ACC112 (cell line): ENCODE measurements around the gene CCDC14.

Source experiments
- H2AFZ ChIP-seq: fragments of 200-600 bp; sonication (generic); one replicate; pipeline ENCODE4 v1.6.0; 2017; ENCODE audit warnings: antibody characterized with exemption, low read length; ENCODE audit not compliant: unreplicated experiment
- H3K27ac ChIP-seq: fragments of 200-600 bp; sonication (generic); 2 replicates; pipeline ENCODE4 v1.5.1; 2014; ENCODE audit warnings: low read depth, mild to moderate bottlenecking, antibody characterized with exemption, low read length, moderate library complexity
- H3K27me3 ChIP-seq: fragments of 200-600 bp; sonication (generic); 2 replicates; pipeline ENCODE4 v1.6.1; 2014; ENCODE audit warnings: mild to moderate bottlenecking, antibody characterized with exemption, low read length, moderate library complexity, mixed read lengths; ENCODE audit not compliant: insufficient read depth
- H3K36me3 ChIP-seq: fragments of 200-600 bp; sonication (generic); 2 replicates; pipeline ENCODE4 v1.6.1; 2016; ENCODE audit warnings: mild to moderate bottlenecking, antibody characterized with exemption, low read length, moderate library complexity, mixed read lengths; ENCODE audit not compliant: insufficient read depth
- H3K4me1 ChIP-seq: fragments of 200-600 bp; sonication (generic); one replicate; pipeline ENCODE4 v1.6.1; 2016; ENCODE audit warnings: low read length, mixed read lengths; ENCODE audit not compliant: insufficient read depth, unreplicated experiment, control insufficient read depth
- H3K4me3 ChIP-seq: fragments of 200-600 bp; sonication (generic); 2 replicates; pipeline ENCODE4 v1.5.1; 2014; ENCODE audit warnings: mild to moderate bottlenecking, low read depth, low read length
- H3K79me2 ChIP-seq: fragments of 200-600 bp; sonication (generic); one replicate; pipeline ENCODE4 v1.6.0; 2016; ENCODE audit warnings: low read length; ENCODE audit not compliant: control insufficient read depth, unreplicated experiment, insufficient read depth

The CCDC14 gene

DNA sequence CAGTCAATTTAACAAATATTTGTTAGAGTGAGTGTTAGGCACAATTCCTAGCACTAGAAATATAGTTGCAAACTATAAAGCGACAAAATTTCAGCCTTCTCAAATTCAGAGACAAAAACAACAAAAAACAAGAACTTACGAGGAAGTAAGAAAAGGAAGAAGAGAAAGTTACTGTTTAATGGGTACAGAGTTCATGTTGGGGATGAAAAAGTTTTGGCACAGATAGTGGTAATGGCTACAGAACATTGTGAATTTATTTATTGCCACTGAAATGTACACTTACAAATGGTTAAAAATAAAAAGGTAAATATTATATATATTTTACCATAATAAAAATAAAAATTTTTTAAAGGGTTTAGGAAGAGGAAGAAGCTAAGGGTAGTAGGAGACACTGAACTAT lies 21.3 kb downstream of the CCDC14 start:
- H3K27me3 ChIP-seq: no peaks in the 10 kb centered on the region
- no peak overlapping the region for H3K4me3 ChIP-seq
- H3K4me1 ChIP-seq: no peaks in the 10 kb centered on the region
- H3K27ac ChIP-seq: no peak overlapping the region
- peaks cover 16% of the 10 kb centered on the region; the same call in 1 of the 2 replicates for H3K36me3 ChIP-seq
- H3K79me2 ChIP-seq: no peaks in the 10 kb centered on the region
- no peak overlapping the region for H2AFZ ChIP-seq

DNA sequence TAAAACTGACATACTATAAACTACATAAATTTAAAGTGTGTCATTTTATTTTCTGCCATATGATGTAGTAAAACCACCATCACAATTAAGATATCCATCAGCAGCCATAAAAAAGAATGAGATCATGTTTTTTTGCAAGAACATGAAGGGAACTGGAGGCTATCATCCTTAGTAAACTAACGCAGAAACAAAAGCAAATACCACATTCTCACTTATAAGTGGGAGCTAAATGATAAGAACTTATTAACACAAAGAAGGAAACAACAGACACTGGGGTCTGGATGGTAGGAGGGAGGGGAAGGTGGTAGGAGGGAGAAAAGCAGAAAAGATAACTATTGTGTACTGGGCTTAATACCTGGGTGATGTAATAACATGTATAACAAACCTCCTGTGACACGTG lies 24.6 kb downstream of the CCDC14 start:
- no peaks in the 10 kb centered on the region for H3K79me2 ChIP-seq
- no peaks in the 10 kb centered on the region for H3K4me1 ChIP-seq
- H3K36me3 ChIP-seq: peaks cover 15% of the 10 kb centered on the region
- H2AFZ ChIP-seq: no peak overlapping the region
- H3K27ac ChIP-seq: no peak overlapping the region
- no peak overlapping the region for H3K4me3 ChIP-seq
- no peaks in the 10 kb centered on the region for H3K27me3 ChIP-seq

DNA sequence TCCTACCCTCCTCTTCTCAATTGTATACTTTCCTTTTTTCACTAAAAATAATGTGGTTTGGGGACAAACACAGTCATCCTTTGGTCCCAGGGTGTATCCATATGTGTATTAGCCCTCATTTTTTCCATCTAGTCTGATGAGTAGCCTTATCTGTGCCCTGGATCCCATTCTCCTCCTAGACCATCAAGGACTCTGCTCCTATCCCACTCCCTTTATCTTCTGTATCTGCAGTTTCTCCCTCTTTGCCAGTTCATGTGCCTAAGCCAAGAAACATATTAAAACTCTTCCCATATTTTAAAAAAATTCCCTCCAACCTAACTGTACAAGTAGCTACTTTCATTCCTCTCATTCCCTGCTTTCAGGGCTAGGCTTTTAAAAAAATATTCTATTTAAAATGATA lies 25.2 kb downstream of the CCDC14 start:
- Histone ChIP-seq H3K4me1 (no peaks in the 10 kb centered on the region), H3K27me3 (no peaks in the 10 kb centered on the region), H3K27ac (no peak overlapping the region), H3K4me3 (no peak overlapping the region), H2AFZ (no peak overlapping the region), H3K79me2 (no peaks in the 10 kb centered on the region), H3K36me3 (peaks cover 20% of the 10 kb centered on the region)

DNA sequence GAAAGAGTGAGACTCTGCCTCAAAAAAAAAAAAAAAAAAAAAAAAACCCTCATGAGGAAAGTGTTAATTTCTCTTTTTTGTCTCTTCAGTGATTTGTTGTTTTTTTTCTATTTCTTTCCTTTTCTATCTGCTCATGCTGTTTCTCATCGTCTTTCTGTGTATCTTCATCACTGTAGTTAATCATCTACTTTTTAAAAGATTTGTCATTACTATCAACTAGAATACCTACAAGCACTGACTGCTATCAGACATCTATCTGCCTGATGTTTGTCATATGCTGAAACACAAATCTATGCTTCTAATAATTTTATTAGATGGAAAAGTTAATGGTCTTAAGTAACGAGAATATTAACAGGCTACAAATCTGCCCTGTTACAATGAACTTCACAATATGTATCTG lies 26.8 kb downstream of the CCDC14 start:
- Histone ChIP-seq H3K36me3 (peaks cover 20% of the 10 kb centered on the region), H3K4me3 (no peak overlapping the region), H3K4me1 (no peaks in the 10 kb centered on the region), H3K27ac (no peak overlapping the region), H3K79me2 (no peaks in the 10 kb centered on the region), H2AFZ (no peak overlapping the region), H3K27me3 (no peaks in the 10 kb centered on the region)

DNA sequence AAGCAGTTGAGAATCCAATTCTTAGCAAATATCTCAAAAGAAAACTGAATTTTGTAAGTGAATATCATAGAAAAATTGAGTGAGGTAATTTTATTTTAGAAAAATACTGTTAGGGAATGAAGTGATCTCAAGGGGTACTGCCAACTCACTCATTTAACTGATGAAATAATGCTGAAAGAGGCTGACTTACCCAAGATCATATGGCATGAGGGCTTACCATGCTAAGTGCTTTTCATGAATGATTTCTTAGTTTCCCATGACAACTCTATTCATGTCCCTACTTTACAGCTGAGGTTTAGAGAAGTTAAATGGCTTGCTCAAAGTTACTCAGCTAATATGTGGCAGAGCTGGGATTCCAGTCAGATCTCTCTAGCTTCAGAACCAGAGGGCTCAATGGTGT lies 30.6 kb downstream of the CCDC14 start:
- Histone ChIP-seq H3K36me3 (peaks cover 17% of the 10 kb centered on the region), H3K4me1 (no peaks in the 10 kb centered on the region), H3K79me2 (no peaks in the 10 kb centered on the region), H2AFZ (no peak overlapping the region), H3K27me3 (no peaks in the 10 kb centered on the region), H3K27ac (no peak overlapping the region), H3K4me3 (no peak overlapping the region)

DNA sequence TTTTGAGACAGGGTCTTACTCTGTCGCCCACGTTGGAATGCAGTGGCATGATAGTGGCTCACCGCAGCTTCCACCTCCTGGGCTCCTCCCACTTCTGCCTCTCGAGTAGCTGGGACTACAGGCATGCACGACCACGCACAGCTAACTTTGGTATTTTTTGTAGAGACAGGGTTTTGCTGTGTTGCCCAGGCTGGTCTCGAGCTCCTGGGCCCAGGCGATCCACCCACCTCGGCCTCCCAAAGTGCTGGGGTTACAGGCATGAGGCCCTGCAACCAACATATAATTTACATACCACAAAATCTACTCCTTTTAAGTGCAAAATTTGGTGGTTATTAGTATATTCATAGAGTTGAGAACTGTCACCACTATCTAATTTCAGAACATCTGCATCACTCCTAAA lies 31.7 kb downstream of the CCDC14 start:
- Histone ChIP-seq H2AFZ (no peak overlapping the region), H3K4me1 (no peaks in the 10 kb centered on the region), H3K79me2 (no peaks in the 10 kb centered on the region), H3K27me3 (no peaks in the 10 kb centered on the region), H3K36me3 (peaks cover 17% of the 10 kb centered on the region), H3K4me3 (no peak overlapping the region), H3K27ac (no peak overlapping the region)

DNA sequence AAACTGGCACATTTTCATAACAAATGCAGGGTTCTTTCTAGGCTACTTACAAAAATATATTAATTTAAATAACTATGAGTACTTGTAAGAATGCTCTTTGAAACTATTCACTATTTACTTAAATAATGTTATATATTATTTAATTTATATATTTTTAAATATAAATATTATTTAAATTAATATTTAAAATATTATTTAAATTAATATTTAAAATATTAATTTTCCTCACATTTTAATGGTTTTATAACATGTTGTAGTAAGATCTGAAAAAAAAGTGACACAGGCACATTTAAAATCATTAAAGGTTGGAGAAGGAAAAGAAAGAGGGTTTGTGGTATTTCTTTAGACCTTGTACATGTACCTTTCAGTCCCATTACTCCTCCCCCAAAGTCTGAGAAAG lies 34.6 kb downstream of the CCDC14 start:
- H3K4me3 ChIP-seq: no peak overlapping the region
- H3K36me3 ChIP-seq: peaks cover 36% of the 10 kb centered on the region
- H3K27me3 ChIP-seq: no peaks in the 10 kb centered on the region
- H3K79me2 ChIP-seq: no peaks in the 10 kb centered on the region
- H2AFZ ChIP-seq: no peak overlapping the region
- H3K4me1 ChIP-seq: no peaks in the 10 kb centered on the region
- no peak overlapping the region for H3K27ac ChIP-seq

DNA sequence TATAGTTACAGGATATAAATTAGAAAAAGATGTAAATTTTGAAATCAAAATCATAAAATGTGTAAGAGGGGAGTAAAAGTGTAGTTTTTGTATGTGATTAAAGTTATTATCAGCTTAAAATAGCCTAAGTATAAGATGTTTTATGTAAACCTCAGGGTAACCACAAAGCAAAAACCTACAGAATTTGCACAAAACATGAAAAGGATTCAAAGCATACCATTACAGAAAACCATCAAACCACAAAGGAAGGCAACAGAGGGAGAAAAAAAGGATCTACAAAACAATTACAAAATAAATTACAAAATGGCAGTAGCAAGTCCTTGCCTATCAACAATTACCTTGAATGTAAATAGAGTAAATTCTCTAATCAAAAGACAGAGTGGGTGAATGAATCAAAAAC lies 40.2 kb downstream of the CCDC14 start:
- H3K4me3 ChIP-seq: no peak overlapping the region
- no peaks in the 10 kb centered on the region for H3K79me2 ChIP-seq
- H3K27me3 ChIP-seq: no peaks in the 10 kb centered on the region
- H3K4me1 ChIP-seq: no peaks in the 10 kb centered on the region
- no peak overlapping the region for H3K27ac ChIP-seq
- peaks cover 45% of the 10 kb centered on the region for H3K36me3 ChIP-seq
- H2AFZ ChIP-seq: no peak overlapping the region

DNA sequence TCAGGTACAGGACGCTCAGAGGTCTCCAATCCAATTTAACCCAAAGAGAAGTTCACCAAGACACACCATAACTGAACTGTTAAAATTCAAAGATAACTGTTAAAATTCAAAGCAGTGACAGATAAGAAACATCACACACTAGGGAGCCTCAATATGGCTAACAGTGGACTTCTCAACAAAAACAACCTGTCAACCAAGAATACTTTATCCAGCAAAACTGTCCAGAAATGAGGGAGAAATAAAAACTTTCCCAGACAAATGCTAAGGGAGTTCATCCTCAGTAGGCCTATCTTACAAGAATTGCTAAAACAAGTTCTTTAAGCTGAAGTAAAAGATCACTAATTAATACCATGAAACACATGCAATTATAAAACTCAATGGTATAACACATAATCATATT lies 40.6 kb downstream of the CCDC14 start:
- H3K27me3 ChIP-seq: no peaks in the 10 kb centered on the region
- peaks cover 45% of the 10 kb centered on the region for H3K36me3 ChIP-seq
- no peak overlapping the region for H3K27ac ChIP-seq
- H2AFZ ChIP-seq: no peak overlapping the region
- H3K79me2 ChIP-seq: no peaks in the 10 kb centered on the region
- no peaks in the 10 kb centered on the region for H3K4me1 ChIP-seq
- no peak overlapping the region for H3K4me3 ChIP-seq

DNA sequence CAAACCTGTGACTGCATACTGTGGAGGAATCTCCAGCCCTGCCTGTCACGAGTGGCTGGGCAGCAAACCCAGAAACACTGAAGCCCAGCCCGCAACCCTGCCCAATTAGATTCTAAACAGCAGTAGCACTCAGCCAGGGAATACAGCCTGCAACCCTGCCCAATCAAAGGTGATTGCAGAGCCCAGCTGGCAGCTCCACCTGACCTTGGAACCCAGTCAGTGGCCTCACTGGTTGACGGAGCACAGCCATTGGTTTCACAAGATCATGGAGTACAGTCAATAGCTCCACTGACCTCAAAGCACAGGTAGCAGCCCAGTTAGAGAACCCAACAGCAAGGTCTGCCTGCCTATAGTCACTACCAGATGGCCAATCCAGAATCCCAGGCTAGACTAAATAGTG lies 41.7 kb downstream of the CCDC14 start:
- Histone ChIP-seq H3K79me2 (no peaks in the 10 kb centered on the region), H2AFZ (no peak overlapping the region), H3K36me3 (peaks cover 45% of the 10 kb centered on the region), H3K27ac (no peak overlapping the region), H3K4me3 (no peak overlapping the region), H3K4me1 (no peaks in the 10 kb centered on the region), H3K27me3 (no peaks in the 10 kb centered on the region)

DNA sequence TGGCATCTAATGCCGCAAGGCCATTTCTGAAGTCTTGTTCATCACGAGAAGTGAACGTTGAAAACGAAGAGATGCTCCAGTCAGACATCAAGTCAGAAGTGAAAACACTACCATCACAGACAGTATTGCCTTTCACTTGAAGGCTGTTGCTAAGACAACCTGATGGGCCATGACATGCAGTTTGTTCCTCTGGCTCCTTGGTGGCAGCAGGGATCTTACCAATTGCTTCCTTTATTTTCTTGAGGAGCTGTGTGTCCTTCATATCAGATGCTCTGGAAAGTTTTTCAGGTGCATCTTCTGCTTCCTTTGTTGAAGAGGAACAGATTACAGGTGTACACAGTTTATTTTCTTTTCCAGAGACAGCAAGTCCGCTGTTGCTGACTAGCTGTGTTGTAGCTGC lies 46.2 kb downstream of the CCDC14 start:
- Histone ChIP-seq H3K36me3 (peaks cover 3% of the 10 kb centered on the region; the same call in 1 of the 2 replicates), H3K27me3 (no peaks in the 10 kb centered on the region), H3K27ac (no peak overlapping the region), H3K4me3 (no peak overlapping the region), H2AFZ (no peak overlapping the region), H3K4me1 (no peaks in the 10 kb centered on the region), H3K79me2 (no peaks in the 10 kb centered on the region)

DNA sequence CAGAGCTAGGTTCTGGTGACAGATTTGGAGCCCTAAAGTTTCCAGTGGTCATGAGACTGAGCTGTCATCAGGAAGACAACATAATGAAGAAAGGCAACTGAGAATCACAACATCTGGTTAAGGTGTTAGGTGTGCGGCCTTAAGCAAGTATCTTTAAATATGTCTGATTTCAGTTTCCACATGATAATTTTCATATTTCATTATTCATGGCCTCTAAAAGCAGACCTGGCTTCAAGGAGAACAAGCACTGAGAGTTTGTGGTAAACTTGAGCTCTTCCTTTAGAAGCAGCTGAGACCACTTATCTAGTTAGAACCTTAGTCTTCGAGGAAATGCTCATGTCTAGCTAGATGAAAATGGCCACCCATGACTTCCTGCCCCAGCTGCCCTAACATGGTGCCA lies 51.2 kb downstream of the CCDC14 start:
- H3K27ac ChIP-seq: no peak overlapping the region

More for the DNA sequence above, 51.2 kb downstream of the CCDC14 start:
- no peaks in the 10 kb centered on the region for H3K79me2 ChIP-seq
- no peak overlapping the region for H3K4me3 ChIP-seq
- H3K27me3 ChIP-seq: no peaks in the 10 kb centered on the region
- H3K4me1 ChIP-seq: no peaks in the 10 kb centered on the region
- no peaks in the 10 kb centered on the region for H3K36me3 ChIP-seq
- no peak overlapping the region for H2AFZ ChIP-seq
